SK-N-SH treated with all-trans-retinoic acid at 6 μM for 48 hours (cell line): ENCODE results near the gene ZKSCAN1.
A peak's percentile ranks its signal among the peaks of the same experiment; 100 is the strongest.

Experiments
- ATAC-seq: fragments of 200-7000 bp; cut with Tn5 transposase; 3 replicates; pipeline ENCODE4 v1.9.1; 2020; ENCODE audit warnings: mild to moderate bottlenecking, moderate library complexity
- ARNTL ChIP-seq: fragments of 450-650 bp; formaldehyde crosslinking; IDR thresholded peaks from 2 replicates; pipeline ENCODE4 v1.5.0; 2020; ENCODE audit warnings: low read depth, mild to moderate bottlenecking, moderate library complexity, borderline replicate concordance
- BACH2 ChIP-seq: fragments of 250-450 bp; sonication (Bioruptor Pico); IDR thresholded peaks from 2 replicates; pipeline ENCODE4 v1.9.0; 2021; ENCODE audit warnings: mild to moderate bottlenecking, borderline replicate concordance
- CSDC2 ChIP-seq: fragments of 250-450 bp; sonication (Bioruptor Pico); IDR thresholded peaks from 2 replicates; pipeline ENCODE4 v1.5.0; 2020; ENCODE audit warnings: mild to moderate bottlenecking, moderate library complexity
- ESRRG ChIP-seq: fragments of 250-450 bp; sonication (Bioruptor Pico); IDR thresholded peaks from 2 replicates; pipeline ENCODE4 v1.6.1; 2021; ENCODE audit warnings: mild to moderate bottlenecking
- GLIS3 ChIP-seq: fragments of 250-450 bp; sonication (Bioruptor Pico); IDR thresholded peaks from 2 replicates; pipeline ENCODE4 v1.5.0; 2020; ENCODE audit warnings: mild to moderate bottlenecking, moderate library complexity
- OSR1 ChIP-seq: fragments of 250-450 bp; sonication (Bioruptor Pico); IDR thresholded peaks from 2 replicates; pipeline ENCODE4 v1.8.0; 2022; ENCODE audit warnings: moderate library complexity, mild to moderate bottlenecking, inconsistent platforms
- PPARA ChIP-seq: fragments of 250-450 bp; sonication (Bioruptor Pico); IDR thresholded peaks from 2 replicates; pipeline ENCODE4 v1.5.0; 2020; ENCODE audit warnings: mild to moderate bottlenecking, borderline replicate concordance
- RARB ChIP-seq: fragments of 250-450 bp; sonication (Bioruptor Pico); IDR thresholded peaks from 2 replicates; pipeline ENCODE4 v1.8.0; 2021; ENCODE audit warnings: mild to moderate bottlenecking, moderate library complexity
- TOX ChIP-seq: fragments of 250-450 bp; sonication (Bioruptor Pico); IDR thresholded peaks from 2 replicates; pipeline ENCODE4 v1.8.0; 2021; ENCODE audit warnings: mild to moderate bottlenecking, moderate library complexity, borderline replicate concordance
- ZC3H10 ChIP-seq: fragments of 250-450 bp; sonication (Bioruptor Pico); IDR thresholded peaks from 2 replicates; pipeline ENCODE4 v1.5.1; 2021; ENCODE audit warnings: mild to moderate bottlenecking, moderate library complexity
- ZFP3 ChIP-seq: fragments of 250-450 bp; sonication (Bioruptor Pico); IDR thresholded peaks from 2 replicates; pipeline ENCODE4 v1.5.0; 2020; ENCODE audit warnings: mild to moderate bottlenecking, moderate library complexity
- ZFP30 ChIP-seq: fragments of 450-650 bp; formaldehyde crosslinking; IDR thresholded peaks from 2 replicates; pipeline ENCODE4 v1.5.0; 2022; ENCODE audit warnings: mild to moderate bottlenecking, moderate library complexity
- ZNF565 ChIP-seq: fragments of 450-650 bp; formaldehyde crosslinking; conservative IDR thresholded peaks from 2 replicates; pipeline ENCODE4 v1.5.0; 2020; ENCODE audit warnings: low read depth, mild to moderate bottlenecking, moderate library complexity
- ZNF70 ChIP-seq: fragments of 450-650 bp; formaldehyde crosslinking; IDR thresholded peaks from 2 replicates; pipeline ENCODE4 v1.5.0; 2020; ENCODE audit warnings: mild to moderate bottlenecking, moderate library complexity
- ZNF8 ChIP-seq: fragments of 450-650 bp; formaldehyde crosslinking; IDR thresholded peaks from 2 replicates; pipeline ENCODE4 v1.5.0; 2020; ENCODE audit warnings: mild to moderate bottlenecking, moderate library complexity
- TF ChIP-seq, protein P1 (sequence below): fragments of 250-450 bp; sonication (Bioruptor Pico); IDR thresholded peaks from 2 replicates; pipeline ENCODE4 v1.8.0; 2020; ENCODE audit warnings: mild to moderate bottlenecking, moderate library complexity, borderline replicate concordance
- TF ChIP-seq, protein P2 (sequence below): fragments of 250-450 bp; sonication (Bioruptor Pico); IDR thresholded peaks from 2 replicates; pipeline ENCODE4 v1.5.0; 2020; ENCODE audit warnings: mild to moderate bottlenecking, moderate library complexity
- TF ChIP-seq, protein P3 (sequence below): fragments of 250-450 bp; sonication (Bioruptor Pico); IDR thresholded peaks from 2 replicates; pipeline ENCODE4 v1.5.1; 2020; ENCODE audit warnings: low read depth, mild to moderate bottlenecking, moderate library complexity
- TF ChIP-seq, protein P4 (sequence below): fragments of 250-450 bp; sonication (Bioruptor Pico); IDR thresholded peaks from 2 replicates; pipeline ENCODE4 v1.5.1; 2021; ENCODE audit warnings: mild to moderate bottlenecking, moderate library complexity

ZKSCAN1 gene

DNA sequence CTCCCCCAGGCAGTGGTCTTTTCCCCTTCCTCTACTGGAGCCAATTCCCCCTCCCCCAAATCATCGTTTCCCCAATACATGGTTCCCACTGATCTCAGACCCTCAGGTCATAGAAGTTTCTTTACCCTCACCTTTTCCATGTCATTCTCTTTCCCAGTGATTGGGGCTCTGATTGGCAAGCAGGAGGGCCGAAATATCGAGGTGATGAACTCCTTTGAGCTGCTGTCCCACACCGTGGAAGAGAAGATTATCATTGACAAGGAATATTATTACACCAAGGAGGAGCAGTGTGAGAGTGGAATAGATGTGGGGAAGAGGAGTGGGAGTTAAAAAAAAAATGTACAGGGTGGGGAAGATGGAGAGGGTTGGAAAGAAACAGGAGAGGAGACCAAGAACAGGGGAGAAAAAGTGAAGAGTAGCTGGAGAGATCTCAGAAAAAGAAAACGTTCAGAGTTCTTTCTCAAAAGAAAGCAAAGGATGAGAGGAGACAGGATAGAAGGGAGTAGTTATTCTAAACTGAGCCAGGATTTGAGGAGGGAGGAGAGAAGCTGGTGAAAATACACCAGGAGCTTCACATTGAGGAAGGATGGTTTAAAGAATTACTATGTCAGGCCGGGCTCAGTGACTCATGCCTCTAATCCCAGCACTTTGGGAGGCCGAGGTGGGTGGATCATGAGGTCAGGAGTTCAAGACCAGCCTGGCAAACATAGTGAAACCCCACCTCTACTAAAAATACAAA lies 74.2 kb downstream of the ZKSCAN1 start:
- TF ChIP-seq GLIS3: no peak
- TF ChIP-seq BACH2 (CRISPR knock-in tag): no peak
- TF ChIP-seq ZFP3: no peak
- TF ChIP-seq RARB: no peak
- TF ChIP-seq, protein P1, sequence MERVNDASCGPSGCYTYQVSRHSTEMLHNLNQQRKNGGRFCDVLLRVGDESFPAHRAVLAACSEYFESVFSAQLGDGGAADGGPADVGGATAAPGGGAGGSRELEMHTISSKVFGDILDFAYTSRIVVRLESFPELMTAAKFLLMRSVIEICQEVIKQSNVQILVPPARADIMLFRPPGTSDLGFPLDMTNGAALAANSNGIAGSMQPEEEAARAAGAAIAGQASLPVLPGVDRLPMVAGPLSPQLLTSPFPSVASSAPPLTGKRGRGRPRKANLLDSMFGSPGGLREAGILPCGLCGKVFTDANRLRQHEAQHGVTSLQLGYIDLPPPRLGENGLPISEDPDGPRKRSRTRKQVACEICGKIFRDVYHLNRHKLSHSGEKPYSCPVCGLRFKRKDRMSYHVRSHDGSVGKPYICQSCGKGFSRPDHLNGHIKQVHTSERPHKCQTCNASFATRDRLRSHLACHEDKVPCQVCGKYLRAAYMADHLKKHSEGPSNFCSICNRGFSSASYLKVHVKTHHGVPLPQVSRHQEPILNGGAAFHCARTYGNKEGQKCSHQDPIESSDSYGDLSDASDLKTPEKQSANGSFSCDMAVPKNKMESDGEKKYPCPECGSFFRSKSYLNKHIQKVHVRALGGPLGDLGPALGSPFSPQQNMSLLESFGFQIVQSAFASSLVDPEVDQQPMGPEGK (CRISPR knock-in tag): no peak
- no peak for TF ChIP-seq ARNTL
- TF ChIP-seq ZNF8 (CRISPR knock-in tag): no peak
- TF ChIP-seq ESRRG (CRISPR knock-in tag): no peak
- no peak for TF ChIP-seq OSR1
- TF ChIP-seq, protein P2, sequence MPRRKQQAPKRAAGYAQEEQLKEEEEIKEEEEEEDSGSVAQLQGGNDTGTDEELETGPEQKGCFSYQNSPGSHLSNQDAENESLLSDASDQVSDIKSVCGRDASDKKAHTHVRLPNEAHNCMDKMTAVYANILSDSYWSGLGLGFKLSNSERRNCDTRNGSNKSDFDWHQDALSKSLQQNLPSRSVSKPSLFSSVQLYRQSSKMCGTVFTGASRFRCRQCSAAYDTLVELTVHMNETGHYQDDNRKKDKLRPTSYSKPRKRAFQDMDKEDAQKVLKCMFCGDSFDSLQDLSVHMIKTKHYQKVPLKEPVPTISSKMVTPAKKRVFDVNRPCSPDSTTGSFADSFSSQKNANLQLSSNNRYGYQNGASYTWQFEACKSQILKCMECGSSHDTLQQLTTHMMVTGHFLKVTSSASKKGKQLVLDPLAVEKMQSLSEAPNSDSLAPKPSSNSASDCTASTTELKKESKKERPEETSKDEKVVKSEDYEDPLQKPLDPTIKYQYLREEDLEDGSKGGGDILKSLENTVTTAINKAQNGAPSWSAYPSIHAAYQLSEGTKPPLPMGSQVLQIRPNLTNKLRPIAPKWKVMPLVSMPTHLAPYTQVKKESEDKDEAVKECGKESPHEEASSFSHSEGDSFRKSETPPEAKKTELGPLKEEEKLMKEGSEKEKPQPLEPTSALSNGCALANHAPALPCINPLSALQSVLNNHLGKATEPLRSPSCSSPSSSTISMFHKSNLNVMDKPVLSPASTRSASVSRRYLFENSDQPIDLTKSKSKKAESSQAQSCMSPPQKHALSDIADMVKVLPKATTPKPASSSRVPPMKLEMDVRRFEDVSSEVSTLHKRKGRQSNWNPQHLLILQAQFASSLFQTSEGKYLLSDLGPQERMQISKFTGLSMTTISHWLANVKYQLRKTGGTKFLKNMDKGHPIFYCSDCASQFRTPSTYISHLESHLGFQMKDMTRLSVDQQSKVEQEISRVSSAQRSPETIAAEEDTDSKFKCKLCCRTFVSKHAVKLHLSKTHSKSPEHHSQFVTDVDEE (CRISPR knock-in tag): no peak
- TF ChIP-seq TOX (CRISPR knock-in tag): no peak
- no peak for TF ChIP-seq ZNF70 (CRISPR knock-in tag)
- no peak for TF ChIP-seq PPARA (CRISPR knock-in tag)
- TF ChIP-seq, all 23 proteins: peak for 0
- ATAC-seq: peak; percentile 2

DNA sequence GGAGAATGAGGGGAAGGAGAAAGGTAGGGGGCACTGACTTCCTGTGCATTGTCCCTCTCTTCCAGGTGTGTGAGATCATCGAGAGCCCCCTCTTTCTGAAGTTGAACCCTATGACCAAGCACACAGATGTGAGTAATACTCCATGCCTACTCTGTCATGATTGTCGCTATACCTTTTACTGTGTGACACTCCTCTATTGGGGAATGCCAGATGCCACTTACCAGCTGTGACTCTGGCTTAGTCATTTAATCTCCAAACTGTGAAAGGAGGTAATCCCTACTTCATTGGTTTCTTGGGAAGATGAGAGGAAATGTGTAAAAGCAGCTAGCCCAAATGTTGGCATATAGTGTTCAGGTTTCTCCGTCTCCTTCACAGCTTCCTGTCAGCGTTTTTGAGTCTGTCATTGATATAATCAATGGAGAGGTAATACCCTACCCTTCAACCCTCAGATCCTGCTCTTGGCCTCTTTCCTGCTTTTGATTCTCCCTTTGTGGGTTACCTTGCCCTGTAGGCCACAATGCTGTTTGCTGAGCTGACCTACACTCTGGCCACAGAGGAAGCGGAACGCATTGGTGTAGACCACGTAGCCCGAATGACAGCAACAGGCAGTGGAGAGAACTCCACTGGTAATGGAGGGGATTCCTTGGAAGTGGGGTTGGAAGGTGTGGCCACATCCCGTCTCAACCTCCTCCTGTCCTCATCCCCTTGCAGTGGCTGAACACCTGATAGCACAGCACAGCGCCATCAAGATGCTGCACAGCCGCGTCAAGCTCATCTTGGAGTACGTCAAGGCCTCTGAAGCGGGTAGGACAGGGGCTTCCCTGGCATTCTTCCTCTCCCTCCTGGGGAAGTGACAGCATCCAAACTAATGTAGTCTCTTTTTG lies 75.4 kb downstream of the ZKSCAN1 start:
- peak; percentile 1 for ATAC-seq

More for the DNA sequence above, 75.4 kb downstream of the ZKSCAN1 start:
- TF ChIP-seq ZFP30 (CRISPR knock-in tag) (no peak), GLIS3 (no peak), CSDC2 (CRISPR knock-in tag) (no peak), ARNTL (no peak), ZFP3 (no peak), ESRRG (CRISPR knock-in tag) (no peak), ZNF565 (CRISPR knock-in tag) (no peak), ZNF8 (CRISPR knock-in tag) (no peak), OSR1 (no peak), ZC3H10 (CRISPR knock-in tag) (no peak), PPARA (CRISPR knock-in tag) (no peak)
- TF ChIP-seq, protein P3, sequence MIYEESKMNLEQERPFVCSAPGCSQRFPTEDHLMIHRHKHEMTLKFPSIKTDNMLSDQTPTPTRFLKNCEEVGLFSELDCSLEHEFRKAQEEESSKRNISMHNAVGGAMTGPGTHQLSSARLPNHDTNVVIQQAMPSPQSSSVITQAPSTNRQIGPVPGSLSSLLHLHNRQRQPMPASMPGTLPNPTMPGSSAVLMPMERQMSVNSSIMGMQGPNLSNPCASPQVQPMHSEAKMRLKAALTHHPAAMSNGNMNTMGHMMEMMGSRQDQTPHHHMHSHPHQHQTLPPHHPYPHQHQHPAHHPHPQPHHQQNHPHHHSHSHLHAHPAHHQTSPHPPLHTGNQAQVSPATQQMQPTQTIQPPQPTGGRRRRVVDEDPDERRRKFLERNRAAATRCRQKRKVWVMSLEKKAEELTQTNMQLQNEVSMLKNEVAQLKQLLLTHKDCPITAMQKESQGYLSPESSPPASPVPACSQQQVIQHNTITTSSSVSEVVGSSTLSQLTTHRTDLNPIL (CRISPR knock-in tag): no peak
- TF ChIP-seq, protein P1 (CRISPR knock-in tag): no peak
- TF ChIP-seq, protein P4, sequence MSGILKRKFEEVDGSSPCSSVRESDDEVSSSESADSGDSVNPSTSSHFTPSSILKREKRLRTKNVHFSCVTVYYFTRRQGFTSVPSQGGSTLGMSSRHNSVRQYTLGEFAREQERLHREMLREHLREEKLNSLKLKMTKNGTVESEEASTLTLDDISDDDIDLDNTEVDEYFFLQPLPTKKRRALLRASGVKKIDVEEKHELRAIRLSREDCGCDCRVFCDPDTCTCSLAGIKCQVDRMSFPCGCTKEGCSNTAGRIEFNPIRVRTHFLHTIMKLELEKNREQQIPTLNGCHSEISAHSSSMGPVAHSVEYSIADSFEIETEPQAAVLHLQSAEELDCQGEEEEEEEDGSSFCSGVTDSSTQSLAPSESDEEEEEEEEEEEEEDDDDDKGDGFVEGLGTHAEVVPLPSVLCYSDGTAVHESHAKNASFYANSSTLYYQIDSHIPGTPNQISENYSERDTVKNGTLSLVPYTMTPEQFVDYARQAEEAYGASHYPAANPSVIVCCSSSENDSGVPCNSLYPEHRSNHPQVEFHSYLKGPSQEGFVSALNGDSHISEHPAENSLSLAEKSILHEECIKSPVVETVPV: no peak
- TF ChIP-seq, protein P2 (CRISPR knock-in tag): no peak
